NB4 (cell line): ENCODE data around the gene KL.

Experiments used
- DNase-seq: peaks from one replicate; pipeline ENCODE4 v3.0.0; 2010; ENCODE audit warnings: low read depth
- H3K4me3 ChIP-seq: one replicate; pipeline ENCODE4 v1.5.1; 2011; ENCODE audit warnings: mild to moderate bottlenecking, low read depth, low read length, moderate library complexity
- MYC ChIP-seq: IDR thresholded peaks from 2 replicates; pipeline ENCODE4 v1.6.1; 2011; ENCODE audit warnings: low read depth, low read length
- POLR2A ChIP-seq: IDR thresholded peaks from 2 replicates; pipeline ENCODE4 v1.6.1; 2011; ENCODE audit warnings: mild to moderate bottlenecking; ENCODE audit not compliant: insufficient read length; ENCODE audit errors: extremely low read depth
- TF ChIP-seq, protein P1 (sequence below): IDR thresholded peaks from 2 replicates; pipeline ENCODE4 v1.6.1; 2011; ENCODE audit warnings: low read depth, low read length
- TF ChIP-seq, protein P2 (sequence below): IDR thresholded peaks from one replicate; pipeline ENCODE4 v1.5.1; 2012; ENCODE audit warnings: low read depth, low read length

The KL gene

DNA sequence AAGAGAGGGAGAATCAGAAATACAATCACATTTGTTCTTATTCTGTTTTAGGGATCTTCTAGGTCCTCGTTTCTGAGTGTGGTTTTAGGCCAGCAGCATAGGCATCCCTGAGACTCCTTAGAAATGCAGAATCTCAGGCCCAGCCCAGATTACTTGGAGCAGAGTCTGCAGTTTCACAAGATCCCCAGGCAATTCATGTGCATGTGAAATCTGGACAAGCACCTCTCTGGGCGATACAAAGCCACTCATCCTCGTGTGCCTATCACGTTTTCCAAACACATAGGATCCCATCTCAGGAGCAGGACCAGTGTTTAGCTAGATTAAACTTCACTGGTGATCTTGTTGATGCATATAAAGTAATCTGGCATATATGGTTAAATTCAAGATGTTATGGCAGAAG lies 87.2 kb downstream of the KL start:
- TF ChIP-seq, protein P1, sequence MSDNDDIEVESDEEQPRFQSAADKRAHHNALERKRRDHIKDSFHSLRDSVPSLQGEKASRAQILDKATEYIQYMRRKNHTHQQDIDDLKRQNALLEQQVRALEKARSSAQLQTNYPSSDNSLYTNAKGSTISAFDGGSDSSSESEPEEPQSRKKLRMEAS, result no peak
- TF ChIP-seq, protein P2, sequence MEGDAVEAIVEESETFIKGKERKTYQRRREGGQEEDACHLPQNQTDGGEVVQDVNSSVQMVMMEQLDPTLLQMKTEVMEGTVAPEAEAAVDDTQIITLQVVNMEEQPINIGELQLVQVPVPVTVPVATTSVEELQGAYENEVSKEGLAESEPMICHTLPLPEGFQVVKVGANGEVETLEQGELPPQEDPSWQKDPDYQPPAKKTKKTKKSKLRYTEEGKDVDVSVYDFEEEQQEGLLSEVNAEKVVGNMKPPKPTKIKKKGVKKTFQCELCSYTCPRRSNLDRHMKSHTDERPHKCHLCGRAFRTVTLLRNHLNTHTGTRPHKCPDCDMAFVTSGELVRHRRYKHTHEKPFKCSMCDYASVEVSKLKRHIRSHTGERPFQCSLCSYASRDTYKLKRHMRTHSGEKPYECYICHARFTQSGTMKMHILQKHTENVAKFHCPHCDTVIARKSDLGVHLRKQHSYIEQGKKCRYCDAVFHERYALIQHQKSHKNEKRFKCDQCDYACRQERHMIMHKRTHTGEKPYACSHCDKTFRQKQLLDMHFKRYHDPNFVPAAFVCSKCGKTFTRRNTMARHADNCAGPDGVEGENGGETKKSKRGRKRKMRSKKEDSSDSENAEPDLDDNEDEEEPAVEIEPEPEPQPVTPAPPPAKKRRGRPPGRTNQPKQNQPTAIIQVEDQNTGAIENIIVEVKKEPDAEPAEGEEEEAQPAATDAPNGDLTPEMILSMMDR, result no peak
- TF ChIP-seq POLR2A (no peak), MYC (no peak)

DNA sequence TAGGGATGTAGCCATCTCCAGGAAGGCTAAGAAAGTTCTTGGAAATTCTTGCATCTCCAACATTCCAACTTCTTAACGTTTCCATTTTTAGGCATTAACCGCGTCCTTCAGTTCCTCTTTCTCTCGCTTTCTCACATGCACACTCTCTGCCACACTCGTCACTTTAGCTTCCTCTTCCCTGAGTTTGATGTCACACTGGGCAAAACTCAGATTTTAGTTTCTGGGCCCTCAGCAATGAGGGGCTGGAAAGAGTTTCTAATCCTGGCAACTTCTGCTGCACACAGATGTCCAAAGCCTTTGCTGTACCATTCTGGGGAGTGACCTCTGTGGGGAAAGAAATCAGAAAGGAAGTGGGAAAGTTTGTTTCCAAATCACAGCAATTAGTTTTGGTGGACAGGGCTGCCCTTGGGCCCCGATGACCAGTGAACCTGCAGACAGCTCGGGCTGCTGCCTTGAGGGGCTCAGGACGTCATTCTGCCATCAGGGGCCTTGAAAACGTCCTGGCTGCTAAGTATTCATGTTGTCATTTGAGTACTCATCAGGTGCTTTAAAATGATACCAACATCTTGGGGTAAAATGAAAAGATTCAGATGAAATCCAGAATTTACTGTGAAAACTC lies 89.3 kb downstream of the KL start:
- no peak overlapping the region for H3K4me3 ChIP-seq
- no peak for DNase-seq
- TF ChIP-seq MYC (no peak), POLR2A (no peak)
- TF ChIP-seq, protein P1, result no peak
- TF ChIP-seq, protein P2, result no peak

More for the DNA sequence above, 87.2 kb downstream of the KL start:
- H3K4me3 ChIP-seq, result no peak overlapping the region
- DNase-seq, result no peak

DNA sequence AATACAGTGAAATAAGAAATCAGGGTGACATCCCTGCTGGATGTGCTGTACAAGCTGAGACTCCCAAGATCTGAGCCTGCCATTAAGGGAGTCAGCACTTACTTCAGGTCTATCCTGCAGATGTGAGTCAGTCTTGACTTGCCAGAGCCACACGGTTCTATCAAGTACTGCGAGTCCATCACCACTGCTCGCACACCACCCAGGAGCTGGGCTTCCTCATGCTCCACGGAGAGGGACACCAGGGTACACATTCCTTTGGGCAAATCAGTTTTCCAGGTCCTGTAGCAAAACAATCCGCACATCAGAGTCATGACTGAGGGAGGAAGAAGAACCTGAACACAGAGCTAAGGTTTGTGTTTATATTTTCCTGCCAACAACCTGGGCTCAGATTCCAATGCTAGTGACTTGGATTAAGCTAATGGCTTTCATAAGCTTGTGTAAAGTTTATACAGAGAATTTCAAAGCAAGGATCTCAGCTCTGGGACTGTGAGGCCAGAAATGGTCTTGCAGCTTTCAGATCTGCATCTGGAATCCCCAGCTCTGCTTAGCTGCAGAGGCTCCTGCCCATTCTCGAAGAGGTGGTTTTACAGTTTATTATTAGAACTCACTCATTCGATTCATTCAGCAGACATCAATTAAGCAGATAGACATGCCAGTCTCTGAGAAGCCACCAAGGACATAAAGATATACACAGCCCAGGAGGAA lies 90.6 kb downstream of the KL start:
- H3K4me3 ChIP-seq, result no peak overlapping the region
- DNase-seq, result no peak
- TF ChIP-seq, protein P2, result no peak
- TF ChIP-seq POLR2A (no peak), MYC (no peak)

DNA sequence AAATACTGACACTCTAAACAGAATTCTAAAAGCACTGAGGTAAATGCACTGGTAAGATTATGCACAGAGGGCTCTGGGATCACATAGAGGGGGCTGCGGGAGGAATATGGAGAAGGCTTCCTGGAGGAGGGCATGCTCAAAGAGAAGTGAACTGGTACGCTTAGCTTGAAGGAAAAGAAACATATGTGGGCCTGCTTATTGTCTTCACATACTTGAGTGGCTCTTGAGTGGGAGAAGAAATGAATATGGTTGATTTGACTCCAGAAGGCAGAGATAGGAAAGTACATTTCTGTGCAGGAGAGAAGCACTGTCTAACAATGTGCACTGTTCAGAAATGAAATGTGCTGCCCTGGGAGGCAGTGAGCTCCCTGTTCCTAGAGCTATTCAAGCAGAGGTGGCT lies 91.1 kb downstream of the KL start:
- TF ChIP-seq MYC (no peak), POLR2A (no peak)
- TF ChIP-seq, protein P2, result no peak
- TF ChIP-seq, protein P1, result no peak
- H3K4me3 ChIP-seq, result no peak overlapping the region
- no peak for DNase-seq

DNA sequence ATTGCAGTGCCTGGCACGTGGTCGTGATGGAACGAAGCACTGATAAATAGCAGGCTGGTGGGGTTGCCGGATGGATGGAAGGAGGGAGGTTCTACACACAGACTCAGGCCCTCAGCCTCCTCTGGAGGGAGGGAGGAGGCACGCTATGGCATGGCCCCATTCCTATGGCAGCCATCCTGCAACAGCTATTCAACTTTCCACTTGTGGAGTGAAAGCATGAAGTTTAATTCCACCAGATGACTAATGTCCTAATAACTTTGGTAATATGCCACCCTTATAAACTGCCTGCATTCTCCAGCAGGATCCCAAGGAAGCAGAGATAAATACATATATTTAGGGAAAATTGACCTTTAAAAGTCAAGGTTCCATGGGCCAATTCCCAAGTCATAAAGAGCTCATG lies 92.4 kb downstream of the KL start:
- TF ChIP-seq POLR2A (no peak), MYC (no peak)
- TF ChIP-seq, protein P2, result no peak
- TF ChIP-seq, protein P1, result no peak
- no peak overlapping the region for H3K4me3 ChIP-seq
- no peak for DNase-seq
